GM21528 (cell line): ENCODE data around the gene ANKMY2.

Experiments
- ATAC-seq: cut with Tn5 transposase; IDR thresholded peaks from one replicate; pipeline ENCODE4 v1.9.1; 2021; ENCODE audit warnings: mild to moderate bottlenecking, moderate library complexity; ENCODE audit not compliant: unreplicated experiment, low FRiP score

ANKMY2 gene

DNA sequence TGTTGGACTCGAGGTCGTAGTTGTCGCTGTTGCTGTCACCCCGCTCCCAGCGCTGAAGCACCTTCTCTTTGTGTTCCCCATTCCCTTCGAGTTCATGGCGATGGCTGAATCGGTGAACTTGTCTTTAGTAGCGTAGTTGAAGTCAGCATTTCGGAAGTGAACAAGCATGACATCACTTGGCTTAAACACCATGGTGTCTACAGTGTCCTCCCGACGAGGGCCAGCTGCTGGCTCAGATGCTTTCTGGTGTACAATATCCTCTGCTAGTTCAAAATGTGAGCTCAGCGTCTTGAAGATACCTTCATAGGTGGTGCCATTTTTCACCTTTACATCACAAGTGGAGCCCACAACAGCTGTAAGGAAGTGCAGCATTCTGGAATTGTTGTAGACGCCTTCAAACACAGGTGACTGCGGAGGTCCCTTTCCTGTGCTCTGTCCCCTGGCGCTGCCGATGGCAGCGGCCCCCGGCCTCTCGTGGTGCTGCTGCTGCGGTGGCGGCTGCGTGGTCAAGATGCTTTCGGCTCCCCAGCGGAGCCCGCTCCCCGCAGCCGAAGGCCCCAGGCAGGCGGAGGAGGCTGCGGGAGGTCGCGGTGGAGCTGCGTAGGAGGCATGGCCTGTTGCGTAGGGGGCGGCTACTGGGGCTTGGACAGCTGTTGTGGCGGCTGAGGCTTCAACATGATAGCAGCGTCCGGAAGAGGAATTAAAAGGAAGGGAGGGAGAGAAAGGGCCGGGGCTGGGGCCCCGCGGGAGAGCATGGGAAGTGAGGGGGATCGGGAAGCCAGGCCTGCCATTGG is 59.3 kb downstream of the ANKMY2 start:
- no peak for ATAC-seq

DNA sequence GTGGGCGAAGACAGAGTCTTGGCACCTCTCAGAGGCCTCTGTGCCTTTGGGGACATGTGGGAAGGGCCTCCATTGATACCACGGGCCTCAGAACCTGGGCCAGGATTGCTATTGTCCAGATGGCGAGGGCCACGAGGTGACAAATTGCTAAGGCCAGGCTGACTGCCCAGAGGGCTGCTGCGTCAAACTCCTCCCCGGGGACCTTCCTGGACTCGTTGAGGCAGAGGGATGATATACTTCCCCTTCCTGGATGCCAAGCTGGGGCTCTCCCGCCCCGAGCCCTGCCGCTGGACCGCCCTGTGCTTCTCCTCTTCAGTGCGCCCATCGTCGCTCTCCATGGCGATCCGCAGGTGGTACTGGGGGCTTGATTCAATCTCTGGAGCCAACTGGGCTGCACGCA is 60.0 kb downstream of the ANKMY2 start:
- ATAC-seq, result no peak

DNA sequence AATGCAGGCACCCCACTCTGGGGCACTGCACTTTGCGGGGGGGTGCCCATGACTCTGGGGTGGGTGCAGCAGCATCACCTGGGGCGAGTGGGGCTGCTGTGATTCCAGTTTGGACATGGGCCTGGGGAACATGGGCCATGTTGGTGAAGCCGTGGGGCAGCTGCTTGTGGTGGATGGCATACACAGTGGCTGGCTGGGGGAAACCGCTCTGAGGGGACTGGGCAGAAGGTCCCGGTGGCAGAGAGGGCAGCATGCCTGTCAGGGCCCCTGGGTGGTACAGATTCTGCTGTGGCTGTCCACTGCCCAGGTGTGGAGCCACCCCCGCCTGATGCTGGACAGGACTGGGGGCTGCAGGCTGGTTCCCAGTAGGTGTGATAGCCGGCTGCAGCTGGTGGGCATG is 61.7 kb downstream of the ANKMY2 start:
- no peak for ATAC-seq

DNA sequence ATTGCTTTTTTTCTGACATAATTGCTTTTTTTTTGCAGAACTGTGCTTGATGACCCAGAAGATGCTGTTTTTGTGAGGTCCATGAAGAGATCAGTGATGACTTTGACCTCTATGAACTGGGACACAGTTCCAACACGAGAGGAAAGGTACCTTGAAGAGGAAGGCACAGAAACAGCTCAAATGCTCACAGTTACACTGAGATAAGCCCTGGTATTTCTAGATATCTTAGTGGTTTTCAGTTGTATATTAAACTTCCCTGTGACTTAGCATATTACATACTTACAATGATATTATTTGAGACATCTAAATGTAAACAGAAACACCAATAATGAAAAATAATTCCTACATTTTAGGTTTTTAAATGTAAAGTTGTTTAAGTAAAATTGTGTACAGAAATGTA is 64.3 kb downstream of the ANKMY2 start:
- no peak for ATAC-seq

DNA sequence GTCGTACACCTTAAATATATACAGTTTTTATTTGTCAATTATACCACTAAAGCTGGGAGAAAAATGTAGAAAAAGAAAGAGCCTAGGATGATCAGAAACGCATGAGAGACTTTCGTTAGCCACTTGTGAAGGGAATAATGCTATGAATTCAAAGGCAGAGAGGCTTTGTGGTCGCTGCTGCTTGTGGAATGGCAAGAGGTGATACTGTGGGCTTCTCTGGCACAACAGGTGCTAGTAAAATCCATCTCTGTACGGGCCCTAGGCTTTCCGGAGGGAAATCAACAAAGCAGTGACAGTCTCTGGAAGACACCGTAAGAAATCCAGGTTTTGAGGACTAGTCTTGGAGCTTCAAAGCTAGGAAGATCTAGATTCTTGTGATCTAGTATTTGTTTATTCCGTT is 66.3 kb downstream of the ANKMY2 start:
- no peak for ATAC-seq

DNA sequence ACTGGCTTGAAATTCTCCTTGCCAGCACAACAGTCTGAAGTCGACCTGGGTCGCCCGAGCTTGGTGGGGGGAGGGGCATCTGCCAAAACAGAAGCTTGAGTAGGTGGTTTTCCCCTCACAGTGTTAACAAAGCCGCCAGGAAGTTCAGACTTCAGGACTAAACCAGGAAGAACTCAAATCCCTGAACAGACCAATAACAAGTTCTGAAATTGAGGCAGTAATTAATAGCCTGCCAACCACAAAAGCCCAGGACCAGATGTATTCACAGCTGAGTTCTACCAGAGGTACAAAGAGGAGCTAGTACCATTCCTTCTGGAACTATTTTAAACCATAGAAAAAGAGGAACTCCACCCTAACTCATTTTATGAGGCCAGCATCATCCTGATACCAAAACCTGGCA is 73.6 kb downstream of the ANKMY2 start:
- ATAC-seq, result no peak

DNA sequence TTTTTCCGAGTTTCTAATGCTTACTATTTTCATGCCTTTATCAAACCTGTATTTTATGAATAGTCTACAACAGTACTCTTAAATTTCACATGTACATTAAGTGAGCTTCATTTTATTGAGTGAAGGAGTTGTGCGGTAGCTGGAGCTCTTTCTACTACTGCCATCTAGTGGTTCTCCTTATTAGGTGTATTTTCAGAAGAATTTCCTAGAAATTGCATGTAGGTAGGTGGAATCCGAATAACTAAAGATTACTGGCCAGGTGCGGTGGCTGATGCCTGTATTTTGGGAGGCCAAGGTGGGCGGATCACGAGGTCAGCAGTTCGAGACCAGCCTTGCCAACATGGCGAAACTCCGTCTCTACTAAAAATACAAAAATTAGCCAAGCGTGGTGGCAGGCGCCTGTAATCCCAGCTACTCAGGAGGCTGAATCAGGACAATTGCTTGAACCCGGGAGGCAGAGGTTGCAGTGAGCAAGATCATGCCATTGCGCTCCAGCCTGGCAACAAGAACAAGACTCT is 80.6 kb downstream of the ANKMY2 start:
- peak; percentile 53 for ATAC-seq

DNA sequence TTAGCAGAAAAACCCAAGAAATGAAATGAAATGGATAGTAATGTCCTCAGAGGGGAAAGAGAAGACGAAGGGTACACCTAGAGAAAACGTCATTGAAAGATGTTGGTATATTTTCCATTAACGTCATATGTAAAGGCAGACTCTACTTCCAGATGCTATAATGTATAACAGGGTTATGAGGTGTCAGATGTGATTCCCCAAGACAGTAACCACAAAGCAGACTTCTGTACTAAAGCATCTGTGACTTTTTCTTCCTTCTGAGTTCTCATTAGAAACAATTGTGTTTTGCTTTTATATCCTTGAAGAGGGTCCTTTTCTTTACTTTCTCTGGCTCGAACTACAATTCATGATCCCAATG is 81.6 kb downstream of the ANKMY2 start:
- no peak for ATAC-seq

DNA sequence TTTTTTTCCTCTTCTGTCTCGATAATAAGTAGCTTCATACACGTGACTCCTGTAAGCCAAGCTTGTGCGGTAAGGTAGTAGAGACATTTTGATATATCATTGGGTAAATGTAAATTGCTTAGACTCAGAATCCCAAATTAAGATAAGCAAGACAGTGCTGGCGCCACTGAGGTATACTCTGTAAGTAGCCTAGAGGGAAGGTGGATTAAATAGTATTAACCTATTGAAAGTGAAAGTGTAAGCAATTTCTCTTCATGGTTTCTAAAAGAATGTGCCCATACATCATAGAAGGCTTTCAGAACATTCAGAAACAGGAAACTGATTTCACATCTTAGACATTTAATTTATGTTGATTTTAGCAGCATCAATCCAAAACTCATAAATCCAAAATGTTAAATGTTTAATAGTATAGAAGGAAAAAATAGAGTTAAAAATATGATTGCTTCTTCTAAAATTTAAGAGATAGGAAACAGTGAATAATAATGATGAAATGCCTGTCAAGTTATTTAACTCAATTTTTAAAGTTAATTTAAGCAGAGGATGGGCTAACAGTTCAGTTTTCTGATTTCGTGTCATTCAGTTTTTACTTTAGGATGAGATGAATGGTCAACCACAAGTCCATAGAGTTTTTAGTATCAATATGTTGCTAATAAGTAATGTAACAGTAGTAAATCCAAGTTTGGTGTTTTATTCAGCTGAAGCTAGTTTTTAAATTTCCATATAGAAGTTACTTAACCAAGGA is 82.1 kb downstream of the ANKMY2 start:
- ATAC-seq, result peak; percentile 84

DNA sequence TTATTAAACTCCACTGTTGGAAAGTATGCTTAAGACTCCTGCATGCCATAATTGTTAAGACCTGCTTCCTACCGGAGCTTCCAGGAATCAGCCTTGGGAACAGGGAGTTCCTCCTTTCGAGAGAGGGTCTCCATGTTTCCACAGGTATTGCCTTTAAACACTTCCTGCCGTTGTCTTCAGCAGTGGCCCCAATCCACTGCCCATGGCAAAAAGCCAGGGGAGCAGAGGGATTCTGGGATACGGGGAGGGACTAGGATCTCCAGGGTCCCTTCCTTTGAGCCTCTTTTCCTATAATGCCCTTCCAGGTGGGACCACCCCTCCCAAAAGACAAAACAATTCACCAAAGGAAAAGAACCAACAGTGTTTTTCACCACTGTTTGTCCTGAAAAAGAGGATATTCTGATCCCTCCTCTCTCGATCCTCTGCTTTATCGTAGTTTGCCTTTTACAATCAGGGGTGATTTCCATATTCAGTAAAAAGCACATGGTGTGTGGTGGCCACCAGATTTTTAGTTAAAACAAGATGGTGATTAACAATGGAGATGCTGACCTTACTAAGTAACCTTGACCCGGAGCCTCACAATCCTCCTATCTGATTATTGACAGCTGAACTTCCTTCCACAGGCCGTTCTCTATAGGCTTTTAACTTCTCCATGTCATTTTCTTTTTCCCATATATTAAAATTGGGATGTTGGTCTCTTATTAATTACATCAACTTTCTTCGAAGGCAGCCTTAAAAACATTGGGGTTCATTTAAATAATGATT is 82.9 kb downstream of the ANKMY2 start:
- no peak for ATAC-seq

DNA sequence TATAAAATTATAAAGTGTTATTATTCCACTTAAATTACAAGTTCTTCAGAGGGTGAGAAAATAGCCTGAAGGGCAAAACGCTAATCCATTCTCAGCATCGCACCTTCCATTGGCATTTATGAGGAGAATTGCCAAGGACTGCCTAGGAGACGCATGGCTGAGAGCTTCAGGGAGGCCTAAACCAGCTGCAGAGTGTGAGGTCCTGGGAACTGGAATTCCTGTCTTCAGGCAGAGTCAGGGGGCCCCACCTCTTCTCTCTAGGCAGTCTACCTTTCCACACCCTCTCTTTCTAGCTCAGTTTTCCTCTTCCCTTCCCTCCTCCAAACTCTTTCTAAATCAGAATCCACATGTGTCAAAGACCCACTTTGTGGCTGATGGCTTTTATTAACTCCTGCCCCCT is 83.6 kb downstream of the ANKMY2 start:
- ATAC-seq, result no peak

DNA sequence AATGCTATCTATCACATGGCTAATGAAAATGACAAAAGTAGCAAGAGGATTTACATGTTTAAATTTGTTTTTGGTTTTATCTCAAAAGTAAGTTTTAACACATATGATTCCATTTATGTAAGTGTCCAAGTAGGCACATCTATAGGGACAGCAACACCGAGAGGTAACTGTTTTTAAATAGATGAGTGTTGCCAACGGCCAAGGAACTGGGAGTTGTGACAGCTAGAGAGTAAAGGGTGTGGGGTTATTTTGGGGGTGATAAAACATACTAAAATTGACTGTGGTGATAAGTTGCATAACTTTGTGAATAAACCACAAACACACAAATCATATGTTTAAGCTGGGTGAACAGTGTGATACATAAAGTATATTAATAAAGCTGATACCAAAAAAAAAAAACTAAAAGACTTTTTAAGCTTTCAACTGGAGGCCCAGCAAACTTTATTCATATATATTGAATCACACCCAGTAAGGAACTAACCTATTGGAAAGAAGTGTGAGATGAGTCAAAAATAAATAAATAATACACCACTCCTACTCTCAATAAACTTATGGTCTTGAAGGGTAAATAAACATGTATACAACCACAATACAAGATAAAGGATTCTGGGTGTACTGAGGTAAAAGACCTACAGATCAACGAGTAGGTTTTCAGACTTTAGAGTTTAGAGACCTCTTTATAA is 85.9 kb downstream of the ANKMY2 start:
- no peak for ATAC-seq

DNA sequence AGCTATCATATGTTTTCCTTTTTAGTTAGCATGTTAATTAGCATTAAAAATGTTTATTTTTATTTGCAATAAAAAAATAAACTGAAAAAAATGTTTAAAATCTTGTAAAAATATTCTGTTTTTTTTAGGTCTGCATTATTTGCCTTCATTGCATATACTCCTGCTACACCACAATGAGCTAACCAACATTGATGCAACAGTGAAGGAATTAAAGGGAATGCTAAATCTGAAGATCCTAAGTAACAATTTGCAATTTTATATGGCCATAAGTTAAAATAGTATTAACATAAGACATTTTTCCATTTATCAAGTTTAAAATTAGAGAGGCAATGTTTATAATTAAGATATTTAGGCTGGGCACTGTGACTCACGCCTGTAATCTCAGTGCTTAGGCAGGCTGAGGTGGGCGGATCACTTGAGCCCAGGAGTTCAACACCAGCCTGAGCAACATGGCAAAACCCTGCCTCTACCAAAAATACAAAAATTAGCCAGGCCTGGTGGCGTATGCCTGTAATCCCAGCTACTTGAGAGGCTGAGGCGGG is 86.7 kb downstream of the ANKMY2 start:
- ATAC-seq, result no peak

DNA sequence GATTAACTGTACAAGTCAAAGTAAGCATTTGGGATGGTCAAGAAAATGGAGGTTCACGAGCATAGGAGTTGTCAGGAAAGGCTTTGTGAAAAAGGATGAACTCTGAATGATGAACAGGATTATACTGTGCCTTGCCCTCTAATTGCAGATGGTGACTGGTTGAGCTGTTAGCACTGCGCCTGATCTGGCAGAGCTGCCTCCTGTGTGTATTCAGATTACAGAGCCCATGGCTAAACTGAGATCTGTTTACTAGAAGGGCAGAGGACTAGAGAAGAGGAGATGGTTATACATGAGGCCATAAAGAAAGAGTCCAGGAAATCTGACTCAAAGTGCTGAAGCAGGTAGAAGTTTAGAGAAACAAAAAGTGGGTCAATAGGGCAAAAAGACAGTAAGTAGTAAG is 89.2 kb downstream of the ANKMY2 start:
- ATAC-seq, result no peak

DNA sequence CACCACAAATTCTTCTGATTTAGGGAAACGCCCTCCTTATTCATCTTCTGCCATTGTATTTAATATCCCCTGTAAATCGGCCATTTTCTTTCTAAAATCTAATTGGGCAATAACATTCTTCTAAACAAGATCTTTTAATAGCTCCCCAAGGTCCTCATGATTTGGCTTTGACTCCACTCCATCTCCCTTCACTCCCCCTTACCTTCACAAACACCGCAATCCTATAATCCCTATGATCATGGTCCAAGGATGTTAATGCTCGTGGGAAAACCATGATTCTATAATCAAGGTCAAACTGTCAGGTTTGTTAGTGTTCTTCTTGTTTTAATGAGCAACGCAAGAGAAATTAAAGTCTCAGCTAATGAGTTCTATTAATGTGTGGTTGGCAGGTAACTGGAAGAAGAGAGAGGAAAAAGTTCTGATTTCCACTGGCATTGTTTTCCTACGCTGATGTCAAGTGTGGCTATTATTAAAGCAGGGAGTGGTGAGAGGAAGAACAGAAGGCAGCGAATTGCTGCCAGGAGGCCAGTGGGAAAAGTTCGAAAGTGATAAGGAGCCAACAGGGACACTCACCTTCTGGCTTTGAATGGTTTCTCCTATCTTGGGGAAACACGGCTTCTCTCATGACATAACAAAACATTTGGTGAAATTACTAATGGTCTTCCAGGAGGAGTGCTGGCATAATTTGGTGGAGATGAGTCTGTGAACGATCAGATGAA is 90.9 kb downstream of the ANKMY2 start:
- ATAC-seq, result no peak

DNA sequence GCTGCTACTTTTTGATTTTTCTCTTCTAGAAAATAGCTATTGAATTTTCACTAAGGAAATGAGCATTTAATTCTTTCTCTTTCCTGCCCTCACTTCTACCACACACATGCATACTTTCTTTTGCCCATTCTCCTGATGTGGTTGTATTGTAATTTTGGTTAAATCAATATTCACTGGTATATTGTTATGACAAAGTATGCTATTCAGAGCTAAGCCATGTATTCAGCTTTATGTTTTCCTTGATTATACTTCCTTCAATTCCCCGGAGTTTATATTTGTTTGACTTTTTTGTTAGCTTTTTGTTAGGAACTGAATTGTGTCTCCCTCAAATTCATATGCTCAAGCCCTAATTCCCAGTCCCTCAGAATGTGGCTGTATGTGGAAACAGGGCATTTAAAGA is 94.9 kb downstream of the ANKMY2 start:
- no peak for ATAC-seq
